AG04449 (cell line): ENCODE results near the gene SHISAL2A.

Source experiments
- CTCF ChIA-PET: fragments of 350-600 bp; formaldehyde crosslinking; extraction: SDS; loops from one replicate; lab custom pipeline; 2021; ENCODE audit warnings: antibody characterized with exemption; lab: Yijun Ruan, JAX
- POLR2A ChIA-PET: fragments of 400-600, 350-600 bp; formaldehyde crosslinking; extraction: SDS; loops from one replicate; lab custom pipeline; 2020; ENCODE audit warnings: antibody characterized with exemption, inconsistent platforms; lab: Yijun Ruan, JAX
- DNase-seq: peaks from one replicate; pipeline ENCODE4 v3.0.0-alpha.2; 2010; ENCODE audit warnings: low read depth, low spot score
- H3K4me3 ChIP-seq: 2 replicates; pipeline ENCODE4 v1.5.1; 2011; ENCODE audit warnings: low read depth, mild to moderate bottlenecking, control low read depth, low read length
- TF ChIP-seq, protein P1 (sequence below): IDR thresholded peaks from one replicate; pipeline ENCODE4 v1.5.1; 2011; ENCODE audit warnings: mild to moderate bottlenecking, moderate library complexity, low read length, control low read depth, inconsistent platforms; ENCODE audit not compliant: insufficient read depth; ENCODE audit errors: missing control alignments

The SHISAL2A gene

GRCh38 chr1:52628614-52629324 is 4.2 kb upstream of the SHISAL2A start:
- DNase-seq, result no peak
- H3K4me3 ChIP-seq, result no peak overlapping the region
- TF ChIP-seq, protein P1, sequence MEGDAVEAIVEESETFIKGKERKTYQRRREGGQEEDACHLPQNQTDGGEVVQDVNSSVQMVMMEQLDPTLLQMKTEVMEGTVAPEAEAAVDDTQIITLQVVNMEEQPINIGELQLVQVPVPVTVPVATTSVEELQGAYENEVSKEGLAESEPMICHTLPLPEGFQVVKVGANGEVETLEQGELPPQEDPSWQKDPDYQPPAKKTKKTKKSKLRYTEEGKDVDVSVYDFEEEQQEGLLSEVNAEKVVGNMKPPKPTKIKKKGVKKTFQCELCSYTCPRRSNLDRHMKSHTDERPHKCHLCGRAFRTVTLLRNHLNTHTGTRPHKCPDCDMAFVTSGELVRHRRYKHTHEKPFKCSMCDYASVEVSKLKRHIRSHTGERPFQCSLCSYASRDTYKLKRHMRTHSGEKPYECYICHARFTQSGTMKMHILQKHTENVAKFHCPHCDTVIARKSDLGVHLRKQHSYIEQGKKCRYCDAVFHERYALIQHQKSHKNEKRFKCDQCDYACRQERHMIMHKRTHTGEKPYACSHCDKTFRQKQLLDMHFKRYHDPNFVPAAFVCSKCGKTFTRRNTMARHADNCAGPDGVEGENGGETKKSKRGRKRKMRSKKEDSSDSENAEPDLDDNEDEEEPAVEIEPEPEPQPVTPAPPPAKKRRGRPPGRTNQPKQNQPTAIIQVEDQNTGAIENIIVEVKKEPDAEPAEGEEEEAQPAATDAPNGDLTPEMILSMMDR, result no peak
- CTCF ChIA-PET, result no interaction called here
- POLR2A ChIA-PET, result no interaction called here

DNA sequence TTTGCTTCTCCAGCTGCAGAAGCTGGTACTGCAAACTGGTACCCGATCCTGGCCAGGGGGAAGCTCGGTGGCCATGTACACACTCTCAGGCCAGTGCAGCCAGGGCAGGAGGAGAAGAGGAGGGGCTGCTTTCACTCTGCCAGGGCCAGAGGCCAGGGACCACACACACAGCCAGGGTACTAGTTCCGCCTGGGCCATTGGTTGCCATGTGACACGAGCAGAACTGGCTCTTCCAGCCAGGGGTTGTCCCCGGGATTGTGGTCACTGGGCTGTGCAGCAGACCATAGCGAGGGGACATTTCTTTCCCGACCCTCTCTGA is 3.7 kb upstream of the SHISAL2A start:
- TF ChIP-seq, protein P1, result no peak
- ChIA-PET CTCF (no interaction called here), POLR2A (no interaction called here)

GRCh38 chr1:52629667-52630066 is 3.3 kb upstream of the SHISAL2A start:
- DNase-seq, result no peak
- no peak overlapping the region for H3K4me3 ChIP-seq
- ChIA-PET POLR2A (no interaction called here), CTCF (no interaction called here)
- TF ChIP-seq, protein P1, result no peak

More for the DNA sequence above, 3.7 kb upstream of the SHISAL2A start:
- DNase-seq, result no peak
- no peak overlapping the region for H3K4me3 ChIP-seq

GRCh38 chr1:52631759-52632331 is 1.1 kb upstream of the SHISAL2A start:
- H3K4me3 ChIP-seq, result no peak overlapping the region
- ChIA-PET POLR2A (no interaction called here), CTCF (no interaction called here)
- no peak for DNase-seq
- TF ChIP-seq, protein P1, result no peak

- peak overlapping the region; percentile 46 for H3K4me3 ChIP-seq
- no peak for DNase-seq
- CTCF ChIA-PET, result interaction anchor here (0.9 to 1.3 kb wide), 2 partner anchors 19 to 53 kb away, joined by 4 to 5 read pairs; no protein-coding TSS in a partner anchor
- POLR2A ChIA-PET, result no interaction called here
- TF ChIP-seq, protein P1, result no peak
These were observed 355 bp downstream of the SHISAL2A start for GRCh38 chr1:52633291-52633754.

DNA sequence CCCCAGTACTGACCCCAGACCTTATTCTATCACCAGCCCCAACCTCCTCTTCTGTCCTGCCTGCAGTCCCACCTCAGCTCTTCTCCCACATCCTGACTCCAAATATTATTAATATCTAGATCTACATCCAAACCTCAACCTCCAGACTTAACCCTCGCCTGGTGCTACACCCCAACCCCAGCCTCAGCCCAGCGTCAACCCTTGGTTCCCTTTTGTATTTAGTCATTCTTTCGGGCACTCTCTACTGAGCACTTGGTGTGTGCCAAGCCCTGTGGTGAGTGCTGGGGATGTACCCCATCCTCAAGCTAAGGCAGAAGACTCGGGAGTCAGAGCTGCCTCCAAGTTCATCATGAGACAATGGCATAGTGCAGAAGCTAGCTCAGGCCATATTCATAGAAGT is 1.1 kb downstream of the SHISAL2A start:
- H3K4me3 ChIP-seq, result no peak overlapping the region
- ChIA-PET POLR2A (no interaction called here), CTCF (interaction anchor here (1.3 kb wide), 1 partner anchor 52 kb away, joined by 5 read pairs; no protein-coding TSS in a partner anchor)
- TF ChIP-seq, protein P1, result no peak
- no peak for DNase-seq
